Adrenal gland (tissue), 19 donors: Measurements from ENCODE around the gene POLR3F. TPM values are rescaled to one million over a fixed set of nuclear protein-coding genes. Genes with fewer than 3 reads are reported as not detected.

Experiments
- DNase-seq, 7 donors: peaks; one replicate each; pipeline ENCODE4 v3.0.0-alpha.2; 2019 to 2020
- H3K27ac ChIP-seq, 5 donors: fragments of 200-600 bp; sonication (generic) in 4 of 5; 1 replicate in 3 of 5; 2 replicates in 2 of 5; pipeline versions ENCODE4 v1.5.1 to v1.8.0; 2016 to 2020; ENCODE audit warnings: mild to moderate bottlenecking in 1 of 5
- H3K27me3 ChIP-seq: fragments of 200-600 bp; 2 replicates; pipeline ENCODE4 v1.8.0; 2021
- H3K36me3 ChIP-seq, 2 donors: fragments of 200-600 bp; replicated peaks in 1 of 2; 1 replicate in 1 of 2; 2 replicates in 1 of 2; pipeline versions ENCODE4 v1.5.1 to v1.8.0; 2018 to 2022
- H3K4me1 ChIP-seq, 2 donors: fragments of 200-600 bp; replicated peaks in 1 of 2; 1 replicate in 1 of 2; 2 replicates in 1 of 2; pipeline versions ENCODE4 v1.5.1 to v1.8.0; 2018 to 2021
- H3K4me3 ChIP-seq, 4 donors: fragments of 200-600 bp; sonication (generic) in 3 of 4; one replicate each; pipeline ENCODE4 v1.5.1; 2016 to 2018
- H3K9me3 ChIP-seq, 3 donors: fragments of 200-600 bp; sonication (generic) in 1 of 3; replicated peaks in 1 of 3; 1 replicate in 2 of 3; 2 replicates in 1 of 3; pipeline versions ENCODE4 v1.5.1 to v1.8.0; 2016 to 2021
- POLR2A ChIP-seq, 2 donors: fragments of 450-650 bp; IDR thresholded peaks; one replicate each; pipeline ENCODE4 v1.6.1; 2017; ENCODE audit warnings: antibody characterized with exemption in 2 of 2, mild to moderate bottlenecking in 2 of 2, moderate library complexity in 1 of 2
- WGBS, 4 donors: extraction: QIAGEN DNeasy Blood & Tissue Kit in 2 of 4; methylation state at CpG; one replicate each; pipeline versions ENCODE4 v1.1.5 to v1.1.7; 2013 to 2017; 5-methylcytosine and 5-hydroxymethylcytosine counted together
- intact Hi-C, 2 donors: fragments of 100-400 bp; cut with DNase I; formaldehyde crosslinking; loops; one replicate each; pipeline versions ENCODE4 v1.14.1 to v1.15.0; 2022 to 2023
- long read RNA-seq, 10 donors: library from polyadenylated mRNA in 3 of 10; unstranded in 2 of 10; stranded (forward) in 1 of 10; transcript quantifications; one replicate each; pipeline ENCODE4 v2.0.0 and lab custom pipeline, GENCODE V29; 2021 to 2026
- polyA plus RNA-seq, 3 donors: library from polyadenylated mRNA; stranded (reverse); fragments of 200-250 nt in 2 of 3; fragments of 350-450 nt in 1 of 3; fragmentation: Illumina TruSeq in 1 of 3; extraction: RNeasy Lipid Tissue Mini Kit (QIAGEN cat#74804) in 1 of 3; gene quantifications; one replicate each; pipeline ENCODE4 v1.2.3, GENCODE V29; 2013 to 2014
- total RNA-seq, 9 donors: library from RNA; depleted of rRNA in 4 of 9; stranded (reverse); fragments of >200 nt in 4 of 9; fragments of 120-200 nt in 1 of 9; fragmentation: NEBNext Ultra II Directional in 1 of 9; extraction: Animal tissue kit (Norgen Biotek cat#: 25700) in 1 of 9; gene quantifications; one replicate each; pipeline versions ENCODE4 v1.1.0 to v1.2.4, GENCODE V29; 2013 to 2023
- TF ChIP-seq, protein P1 (sequence below), 6 experiments: fragments of 450-650 bp in 4 of 6; fragments of 200-600 bp in 2 of 6; sonication (generic) in 1 of 6; IDR thresholded peaks; 1 replicate in 5 of 6; 2 replicates in 1 of 6; pipeline versions ENCODE4 v1.5.1 to v1.8.0; 2016 to 2021; ENCODE audit warnings: antibody characterized with exemption in 6 of 6, mild to moderate bottlenecking in 2 of 6, moderate library complexity in 1 of 6
- donor health status: healthy with polysubstance abuse.
- donor health status: Bipolar disorder and iron deficiency.
- donor health status: DM: yes; HTN: yes; CAD: no.
- donor health status: DM: no; HTN: no; CAD: no.
- donor health status: DM: no; HTN: no; CAD: no.
- donor health status: DM: yes; HTN: yes; CAD: no.

POLR3F gene
- total RNA-seq (10 to 100 TPM in 3 of 9 donors, 1 to 10 TPM in 6; 4.4 to 26.3 (median 8.5) TPM), polyA plus RNA-seq (10 to 100 TPM in 2 of 3 donors, 1 to 10 TPM in 1; 9.4 to 17.1 (median 13.4) TPM)
- long read RNA-seq, donor 1, partial matches to known transcripts: 0 of 3 reads
- long read RNA-seq, donor 1, other reads (novel, unspliced or antisense): 0 of 3 reads
- long read RNA-seq, donor 2, partial matches to known transcripts: 0 of 3 reads
- long read RNA-seq, donor 2, other reads (novel, unspliced or antisense): 0 of 3 reads
- long read RNA-seq, donor 3, partial matches to known transcripts: 10 of 13 reads
- long read RNA-seq, donor 3, other reads (novel, unspliced or antisense): 0 of 13 reads
- long read RNA-seq, donor 4, transcript POLR3F-201 (9 exons, 2,416 nt): major isoform, 5 of 8 reads
- long read RNA-seq, donor 4, partial matches to known transcripts: 0 of 8 reads
- long read RNA-seq, donor 4, other reads (novel, unspliced or antisense): 3 of 8 reads
- long read RNA-seq, donor 5, transcript POLR3F-201 (9 exons, 2,416 nt): major isoform, 14 of 15 reads
- long read RNA-seq, donor 5, partial matches to known transcripts: 0 of 15 reads
- long read RNA-seq, donor 5, other reads (novel, unspliced or antisense): 1 of 15 reads
- long read RNA-seq, donor 6, transcript POLR3F-201 (9 exons, 2,416 nt): major isoform, 5 of 8 reads
- long read RNA-seq, donor 6, partial matches to known transcripts: 1 of 8 reads
- long read RNA-seq, donor 6, other reads (novel, unspliced or antisense): 1 of 8 reads
- long read RNA-seq, donor 7, partial matches to known transcripts: 0 of 1 reads
- long read RNA-seq, donor 7, other reads (novel, unspliced or antisense): 0 of 1 reads
- long read RNA-seq, donor 8, transcript POLR3F-201 (9 exons, 2,416 nt): major isoform, 6 of 7 reads
- long read RNA-seq, donor 8, partial matches to known transcripts: 0 of 7 reads
- long read RNA-seq, donor 8, other reads (novel, unspliced or antisense): 0 of 7 reads
- long read RNA-seq, donor 9, partial matches to known transcripts: 0 of 3 reads
- long read RNA-seq, donor 9, other reads (novel, unspliced or antisense): 0 of 3 reads
- long read RNA-seq, donor 10, partial matches to known transcripts: 0 of 1 reads
- long read RNA-seq, donor 10, other reads (novel, unspliced or antisense): 0 of 1 reads

DNA sequence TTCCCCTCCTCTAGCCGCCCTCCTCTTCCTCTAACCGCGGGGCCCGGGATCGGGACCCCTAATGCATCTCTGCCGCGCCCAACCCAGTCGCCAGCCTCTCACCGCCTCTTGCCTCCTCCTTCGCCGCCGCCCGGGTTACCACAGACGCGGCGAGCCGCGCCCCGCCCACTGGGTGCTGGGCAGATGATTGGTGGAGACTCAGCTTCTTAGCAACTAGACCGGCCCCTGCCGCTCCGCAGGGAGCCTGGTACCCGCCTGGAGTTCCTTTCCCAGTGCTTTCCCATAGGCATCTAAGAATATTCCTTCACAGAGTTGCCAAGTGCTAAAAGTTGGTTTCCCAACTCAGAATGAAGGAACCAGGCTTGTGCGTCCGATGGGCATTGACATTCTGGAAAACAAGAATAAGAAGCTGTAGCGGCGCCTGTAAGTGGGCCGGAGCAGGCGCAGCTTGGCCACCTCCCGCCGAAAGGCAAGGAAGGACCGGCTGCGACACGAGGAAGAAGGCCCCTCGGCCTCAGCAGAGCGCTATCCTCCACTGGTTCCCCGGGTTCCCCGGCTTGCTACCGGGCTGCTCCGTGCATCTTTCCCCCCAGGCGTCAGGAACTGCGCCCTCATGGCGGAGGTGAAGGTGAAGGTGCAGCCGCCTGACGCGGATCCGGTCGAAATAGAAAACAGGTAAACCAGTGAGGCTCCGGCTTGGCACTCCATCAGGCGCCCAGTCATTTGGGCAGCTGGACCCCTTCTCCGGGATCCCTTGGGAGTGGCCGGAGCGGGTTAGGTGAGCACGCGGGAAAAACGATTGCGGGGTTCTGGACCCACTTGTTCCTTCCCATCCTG, at the start of gene POLR3F, which contains the start of gene DZANK1:
Gene POLR3F, plus strand, starts transcription at position 497 of the 837 bp plus-strand sequence. Its CDS starts 117 bp downstream, at position 614.
Gene DZANK1, minus strand, starts transcription at position 137 of the 837 bp plus-strand sequence. CDS start 1,672 bp downstream, outside the sequence.
- peak; percentile 94 to 98 (median 96) for DNase-seq
- peaks cover 0 to 15% of the 10 kb centered on the region in 2 donors for H3K36me3 ChIP-seq
- no peaks in the 10 kb centered on the region for H3K9me3 ChIP-seq
- H3K4me3 ChIP-seq: peak within 1 kb of the TSS; percentile 50 to 99 (median 72)
- intact Hi-C loops: loop anchor here in 1 of 2 donors (10.0 kb wide), 1 partner anchor 52 kb away; no protein-coding TSS in a partner anchor
- TF ChIP-seq, protein P1, sequence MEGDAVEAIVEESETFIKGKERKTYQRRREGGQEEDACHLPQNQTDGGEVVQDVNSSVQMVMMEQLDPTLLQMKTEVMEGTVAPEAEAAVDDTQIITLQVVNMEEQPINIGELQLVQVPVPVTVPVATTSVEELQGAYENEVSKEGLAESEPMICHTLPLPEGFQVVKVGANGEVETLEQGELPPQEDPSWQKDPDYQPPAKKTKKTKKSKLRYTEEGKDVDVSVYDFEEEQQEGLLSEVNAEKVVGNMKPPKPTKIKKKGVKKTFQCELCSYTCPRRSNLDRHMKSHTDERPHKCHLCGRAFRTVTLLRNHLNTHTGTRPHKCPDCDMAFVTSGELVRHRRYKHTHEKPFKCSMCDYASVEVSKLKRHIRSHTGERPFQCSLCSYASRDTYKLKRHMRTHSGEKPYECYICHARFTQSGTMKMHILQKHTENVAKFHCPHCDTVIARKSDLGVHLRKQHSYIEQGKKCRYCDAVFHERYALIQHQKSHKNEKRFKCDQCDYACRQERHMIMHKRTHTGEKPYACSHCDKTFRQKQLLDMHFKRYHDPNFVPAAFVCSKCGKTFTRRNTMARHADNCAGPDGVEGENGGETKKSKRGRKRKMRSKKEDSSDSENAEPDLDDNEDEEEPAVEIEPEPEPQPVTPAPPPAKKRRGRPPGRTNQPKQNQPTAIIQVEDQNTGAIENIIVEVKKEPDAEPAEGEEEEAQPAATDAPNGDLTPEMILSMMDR (IDR thresholded peaks at IDR 0.05): peak in 1 of 6 experiments; percentile 12
- TF ChIP-seq POLR2A (IDR thresholded peaks at IDR 0.05): peak; percentile 20 to 56
- peak within 1 kb of the TSS; percentile 42 to 91 (median 74) for H3K27ac ChIP-seq
- H3K4me1 ChIP-seq: peaks cover 7 to 17% of the 10 kb centered on the region in 2 donors
- 0 to 1% (median 0%) methylated on average over 35 to 57 of the region's 57 CpGs for WGBS, 4 donors
- no peaks in the 10 kb centered on the region for H3K27me3 ChIP-seq

GRCh38 chr20:18421608-18422007, 45.6 kb upstream of the POLR3F start:
- Histone ChIP-seq H3K4me3 (no peak overlapping the region), H3K36me3 (no peaks in the 10 kb centered on the region), H3K9me3 (no peaks in the 10 kb centered on the region), H3K27me3 (no peaks in the 10 kb centered on the region), H3K4me1 (no peaks in the 10 kb centered on the region), H3K27ac (no peak overlapping the region)
- TF ChIP-seq, protein P1 (IDR thresholded peaks at IDR 0.05): no peak
- no peak for TF ChIP-seq POLR2A (IDR thresholded peaks at IDR 0.05)
- intact Hi-C loops: no loop called here
- DNase-seq: no peak

DNA sequence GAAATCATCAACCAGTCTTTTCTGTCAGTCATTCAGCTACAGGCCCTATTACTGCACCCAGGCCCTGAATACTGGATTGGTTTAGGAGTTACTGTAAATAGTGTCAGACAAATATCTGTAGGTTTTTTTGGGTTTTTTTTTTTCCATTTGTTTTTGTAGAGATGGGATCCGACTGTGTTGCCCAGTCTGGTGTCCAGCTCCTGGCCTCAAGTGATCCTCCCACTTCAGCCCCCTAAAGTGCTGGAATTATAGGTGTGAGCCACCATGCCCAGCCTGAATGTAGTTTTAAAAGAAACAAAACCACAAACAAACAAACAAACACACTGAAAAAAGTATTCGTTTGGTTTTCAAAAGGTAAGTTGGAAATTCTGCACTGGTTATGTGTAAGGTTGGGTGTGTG, 40.0 kb upstream of the POLR3F start:
- TF ChIP-seq, protein P1 (IDR thresholded peaks at IDR 0.05): no peak
- TF ChIP-seq POLR2A (IDR thresholded peaks at IDR 0.05): no peak
- no peak overlapping the region for H3K4me3 ChIP-seq
- H3K27ac ChIP-seq: no peak overlapping the region
- no peaks in the 10 kb centered on the region for H3K9me3 ChIP-seq
- no peaks in the 10 kb centered on the region for H3K4me1 ChIP-seq
- DNase-seq: no peak
- intact Hi-C loops: no loop called here
- no peaks in the 10 kb centered on the region for H3K27me3 ChIP-seq
- no peaks in the 10 kb centered on the region for H3K36me3 ChIP-seq
- WGBS, 4 donors: 92 to 96% (median 93%) methylated on average over 2 of the region's 2 CpGs
